GM23248 (cell line): ENCODE results near the gene COL28A1. TPM values are rescaled to one million over a fixed set of nuclear protein-coding genes. Genes with fewer than 3 reads are reported as not detected.

ENCODE experiments used
- DNase-seq: peaks from one replicate; pipeline ENCODE4 v3.0.0-alpha.2; 2015
- H2AFZ ChIP-seq: fragments of 200-600 bp; sonication (generic); 2 replicates; pipeline ENCODE4 v1.6.1; 2016; ENCODE audit warnings: antibody characterized with exemption
- H3F3A ChIP-seq: fragments of 200-600 bp; sonication (generic); 2 replicates; pipeline ENCODE4 v1.6.1; 2016; ENCODE audit warnings: mild to moderate bottlenecking, antibody characterized with exemption, mixed run types; ENCODE audit not compliant: insufficient read depth
- H3K27ac ChIP-seq: fragments of 200-600 bp; sonication (generic); 2 replicates; pipeline ENCODE4 v1.5.1; 2016; ENCODE audit warnings: mild to moderate bottlenecking
- H3K27me3 ChIP-seq: fragments of 200-600 bp; sonication (generic); replicated peaks from 2 replicates; pipeline ENCODE4 v1.6.1; 2016; ENCODE audit warnings: mild to moderate bottlenecking; ENCODE audit not compliant: insufficient read depth
- H3K36me3 ChIP-seq: fragments of 200-600 bp; sonication (generic); 2 replicates; pipeline ENCODE4 v1.6.1; 2016; ENCODE audit warnings: low read depth, mild to moderate bottlenecking
- H3K4me1 ChIP-seq: fragments of 200-600 bp; sonication (generic); 2 replicates; pipeline ENCODE4 v1.6.1; 2016; ENCODE audit warnings: mild to moderate bottlenecking; ENCODE audit not compliant: insufficient read depth
- H3K4me2 ChIP-seq: fragments of 200-600 bp; sonication (generic); one replicate; pipeline ENCODE4 v1.6.1; 2016; ENCODE audit warnings: mild to moderate bottlenecking; ENCODE audit not compliant: unreplicated experiment
- H3K4me3 ChIP-seq: fragments of 200-600 bp; sonication (generic); 2 replicates; pipeline ENCODE4 v1.5.1; 2016; ENCODE audit warnings: mild to moderate bottlenecking
- H3K79me2 ChIP-seq: fragments of 200-600 bp; sonication (generic); 2 replicates; pipeline ENCODE4 v1.6.1; 2016; ENCODE audit warnings: mild to moderate bottlenecking; ENCODE audit not compliant: insufficient read depth
- H3K9ac ChIP-seq: fragments of 200-600 bp; sonication (generic); 2 replicates; pipeline ENCODE4 v1.6.1; 2016; ENCODE audit warnings: mild to moderate bottlenecking
- H3K9me2 ChIP-seq: fragments of 200-600 bp; sonication (generic); 2 replicates; pipeline ENCODE4 v1.6.1; 2016; ENCODE audit warnings: mixed run types, mild to moderate bottlenecking, moderate library complexity; ENCODE audit not compliant: insufficient read depth
- H3K9me3 ChIP-seq: fragments of 200-600 bp; sonication (generic); one replicate; pipeline ENCODE4 v1.6.1; 2017; ENCODE audit warnings: low read depth
- H4K20me1 ChIP-seq: fragments of 200-600 bp; sonication (generic); 2 replicates; pipeline ENCODE4 v1.6.0; 2016; ENCODE audit not compliant: insufficient read depth
- EZH2 ChIP-seq: fragments of 200-600 bp; sonication (generic); IDR thresholded peaks from 2 replicates; pipeline ENCODE4 v1.6.1; 2018; ENCODE audit warnings: antibody characterized with exemption, mild to moderate bottlenecking; ENCODE audit not compliant: insufficient read depth, poor library complexity, severe bottlenecking
- EZH2phosphoT487 ChIP-seq: fragments of 200-600 bp; sonication (generic); IDR thresholded peaks from 2 replicates; pipeline ENCODE4 v1.6.1; 2018; ENCODE audit warnings: antibody characterized with exemption, moderate library complexity, mild to moderate bottlenecking, low read depth; ENCODE audit not compliant: insufficient read depth
- WGBS, 2 experiments: methylation state at CpG; one replicate each; pipeline ENCODE4 v1.1.6; 2015 to 2017; ENCODE audit warnings: low lambda C conversion rate in 2 of 2, low coverage in 1 of 2; ENCODE audit errors: missing lambda C conversion rate in 2 of 2; 5-methylcytosine and 5-hydroxymethylcytosine counted together
- in situ Hi-C: fragments of 300-500 bp; cut with MboI; formaldehyde crosslinking; loops from 2 replicates; pipeline ENCODE4 v1.15.0; 2020
- polyA plus RNA-seq: library from polyadenylated mRNA; unstranded; fragments of >200 nt; fragmentation: Nextera tagmentation; extraction: Ambion mirVana; gene quantifications from 2 replicates; pipeline ENCODE4 v1.2.1, GENCODE V29; 2016
- total RNA-seq: library from RNA; depleted of rRNA; stranded (reverse); fragments of >200 nt; shearing (Covaris generic); gene quantifications from 2 replicates; pipeline ENCODE4 v1.2.3, GENCODE V29; 2014

Gene COL28A1
- total and polyA plus RNA-seq, 2 experiments from 2014 or later: not detected

DNA sequence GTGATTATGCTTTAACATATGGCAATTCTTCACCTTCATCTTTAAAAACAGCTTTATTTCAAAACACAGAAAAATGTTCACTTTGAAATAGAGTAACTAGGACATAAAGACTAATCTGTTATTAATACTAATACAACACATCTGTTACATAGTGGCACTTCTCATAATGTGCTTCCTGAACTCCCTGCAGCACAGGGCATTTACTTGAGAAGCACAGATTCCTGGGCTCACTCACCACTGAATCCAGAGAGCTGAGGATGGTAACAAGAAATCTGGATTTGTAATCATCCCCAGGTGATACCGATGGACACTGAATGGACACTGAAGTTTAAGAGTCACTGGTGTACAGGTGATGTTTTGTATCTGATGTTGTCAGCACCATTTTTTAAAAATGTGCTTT lies 96.1 kb downstream of the COL28A1 start:
- in situ Hi-C loops: no loop called here
- H2AFZ ChIP-seq: peak overlapping the region; percentile 73
- peak overlapping the region; percentile 78 for H3K27ac ChIP-seq
- DNase-seq: peak; percentile 26
- peak overlapping the region; percentile 79 for H3K4me2 ChIP-seq
- no peaks in the 10 kb centered on the region for H3K27me3 ChIP-seq
- H4K20me1 ChIP-seq: no peaks in the 10 kb centered on the region
- peaks cover 11% of the 10 kb centered on the region for H3F3A ChIP-seq
- TF ChIP-seq EZH2 (no peak), EZH2phosphoT487 (no peak)
- H3K4me3 ChIP-seq: peak overlapping the region; percentile 13; the same call in 1 of the 2 replicates
- H3K36me3 ChIP-seq: no peaks in the 10 kb centered on the region
- H3K9me3 ChIP-seq: no peaks in the 10 kb centered on the region
- H3K79me2 ChIP-seq: no peaks in the 10 kb centered on the region
- no peaks in the 10 kb centered on the region for H3K9me2 ChIP-seq
- H3K9ac ChIP-seq: 0 out of 2 replicates have a peak overlapping the region, but pooled peaks have one; percentile 24
- WGBS, 2 experiments: 11 to 17% methylated on average over 1 of the region's 1 CpG
- peaks cover 20% of the 10 kb centered on the region for H3K4me1 ChIP-seq

GRCh38 chr7:7438851-7439250 lies 96.8 kb downstream of the COL28A1 start:
- 2 to 7% methylated on average over 5 of the region's 5 CpGs for WGBS, 2 experiments
- H3K9ac ChIP-seq: 0 out of 2 replicates have a peak overlapping the region, but pooled peaks have one; percentile 24
- H3K4me2 ChIP-seq: peak overlapping the region; percentile 79
- peak overlapping the region; percentile 78 for H3K27ac ChIP-seq
- peak overlapping the region; percentile 13; the same call in 1 of the 2 replicates for H3K4me3 ChIP-seq
- H3K4me1 ChIP-seq: peaks cover 25% of the 10 kb centered on the region
- no peaks in the 10 kb centered on the region for H3K79me2 ChIP-seq
- H3F3A ChIP-seq: peaks cover 17% of the 10 kb centered on the region
- no peaks in the 10 kb centered on the region for H3K9me3 ChIP-seq
- no peaks in the 10 kb centered on the region for H3K27me3 ChIP-seq
- H3K9me2 ChIP-seq: no peaks in the 10 kb centered on the region
- H3K36me3 ChIP-seq: no peaks in the 10 kb centered on the region
- no peaks in the 10 kb centered on the region for H4K20me1 ChIP-seq
- peak; percentile 99 for DNase-seq
- H2AFZ ChIP-seq: peak overlapping the region; percentile 73
- no peak for TF ChIP-seq EZH2phosphoT487
- TF ChIP-seq EZH2: no peak
- in situ Hi-C loops: no loop called here

DNA sequence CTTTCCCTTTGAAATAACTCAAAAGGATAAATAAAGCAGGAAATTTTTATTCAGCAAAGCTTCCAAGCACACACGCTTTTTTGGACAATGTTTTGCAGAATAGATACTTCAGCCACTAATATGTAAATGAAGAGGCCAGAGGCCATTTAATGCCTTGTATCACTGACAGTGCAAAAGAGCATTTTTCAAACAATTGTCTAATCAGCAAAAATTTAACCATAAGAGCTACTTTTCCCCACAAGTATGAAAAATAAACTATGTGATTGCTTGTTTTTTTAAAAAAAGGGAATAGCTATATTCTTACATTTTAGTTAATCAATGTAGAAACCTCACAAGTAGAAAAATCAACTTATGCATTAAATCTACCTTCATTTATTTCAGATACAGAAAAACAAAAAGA lies 99.7 kb downstream of the COL28A1 start:
- 96 to 100% methylated on average over 1 of the region's 1 CpG for WGBS, 2 experiments
- H3K9me2 ChIP-seq: no peaks in the 10 kb centered on the region
- H3K4me3 ChIP-seq: no peak overlapping the region
- H3F3A ChIP-seq: peaks cover 18% of the 10 kb centered on the region
- H3K27ac ChIP-seq: no peak overlapping the region
- no peaks in the 10 kb centered on the region for H3K36me3 ChIP-seq
- H2AFZ ChIP-seq: no peak overlapping the region
- H3K9me3 ChIP-seq: no peaks in the 10 kb centered on the region
- no peaks in the 10 kb centered on the region for H3K79me2 ChIP-seq
- H3K4me2 ChIP-seq: no peak overlapping the region
- H3K9ac ChIP-seq: no peak overlapping the region
- no peaks in the 10 kb centered on the region for H4K20me1 ChIP-seq
- in situ Hi-C loops: no loop called here
- no peak for DNase-seq
- H3K4me1 ChIP-seq: peaks cover 28% of the 10 kb centered on the region
- no peak for TF ChIP-seq EZH2
- TF ChIP-seq EZH2phosphoT487: no peak
- H3K27me3 ChIP-seq: no peaks in the 10 kb centered on the region

DNA sequence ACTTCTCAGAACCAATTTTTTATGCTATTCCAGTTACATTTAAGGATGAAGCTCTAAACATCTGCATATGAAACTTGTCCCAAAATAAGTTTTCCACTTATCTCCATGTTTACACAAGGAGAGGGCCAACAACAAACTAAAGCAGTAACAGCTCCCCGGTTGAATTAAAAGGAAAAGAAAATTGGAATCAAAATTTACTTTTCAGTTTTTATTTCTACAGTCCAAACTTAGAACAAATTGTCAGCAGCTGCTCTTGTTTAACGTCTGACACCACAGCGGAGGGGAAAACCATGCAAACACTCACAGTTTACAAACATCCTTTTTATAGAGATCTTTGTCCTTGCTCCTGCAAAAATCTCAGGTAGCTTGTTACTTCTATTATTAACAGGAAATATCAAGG lies 101.3 kb downstream of the COL28A1 start:
- Histone ChIP-seq H3K36me3 (no peaks in the 10 kb centered on the region), H3K79me2 (no peaks in the 10 kb centered on the region), H3K9me3 (no peaks in the 10 kb centered on the region), H3K4me1 (peaks cover 23% of the 10 kb centered on the region), H3K27me3 (no peaks in the 10 kb centered on the region), H3K9me2 (no peaks in the 10 kb centered on the region), H3K4me3 (no peak overlapping the region), H3K9ac (no peak overlapping the region), H3K27ac (no peak overlapping the region), H2AFZ (0 out of 2 replicates have a peak overlapping the region, but pooled peaks have one; percentile 12), H3K4me2 (no peak overlapping the region), H3F3A (peaks cover 18% of the 10 kb centered on the region), H4K20me1 (no peaks in the 10 kb centered on the region)
- in situ Hi-C loops: no loop called here
- DNase-seq: no peak
- TF ChIP-seq EZH2: no peak
- no peak for TF ChIP-seq EZH2phosphoT487
- 32 to 35% methylated on average over 3 of the region's 3 CpGs for WGBS, 2 experiments
